A549 (cell line): ENCODE results near the gene ADGRD1. TPM values are rescaled to one million over a fixed set of nuclear protein-coding genes. Genes with fewer than 3 reads are reported as not detected.

Source experiments
- ATAC-seq, 2 experiments: fragments of 200-7000 bp in 1 of 2; fragments of >200 bp in 1 of 2; cut with Nextera tagmentation in 1 of 2; cut with Tn5 transposase in 1 of 2; 3 replicates each; pipeline versions ENCODE4 v1.8.0 to v1.9.1; 2018 to 2020; ENCODE audit warnings: mild to moderate bottlenecking in 1 of 2, moderate library complexity in 1 of 2
- CTCF ChIA-PET: fragments of 300-600 bp; sonication (Branson Sonifier 250); formaldehyde crosslinking; extraction: SDS; loops from one replicate; lab custom pipeline; 2021; ENCODE audit warnings: antibody characterized with exemption, inconsistent platforms; lab: Yijun Ruan, JAX
- POLR2A ChIA-PET: fragments of 350-600 bp; formaldehyde crosslinking; extraction: SDS; loops from one replicate; lab custom pipeline; 2021; ENCODE audit warnings: antibody characterized with exemption, inconsistent platforms; lab: Yijun Ruan, JAX
- DNase-seq, 2 experiments: peaks; one replicate each; pipeline versions ENCODE4 v3.0.0 to v3.0.0-alpha.2; 2011 to 2016; ENCODE audit warnings: low read depth in 1 of 2, low spot score in 1 of 2
- FAIRE-seq: peaks from 2 replicates; lab custom pipeline; 2011; peaks lifted over from hg19 to GRCh38; lab: Jason Lieb, UNC
- H3K27ac ChIP-seq, 2 experiments: fragments of >200 bp; sonication (Bioruptor Twin); formaldehyde crosslinking; 3 replicates each; pipeline ENCODE4 v1.5.1; 2016 to 2017
- H3K4me1 ChIP-seq: fragments of >200 bp; sonication (Bioruptor Twin); formaldehyde crosslinking; 3 replicates; pipeline ENCODE4 v1.6.1; 2016
- H3K4me2 ChIP-seq: fragments of >200 bp; sonication (Bioruptor Twin); formaldehyde crosslinking; 3 replicates; pipeline ENCODE4 v1.6.1; 2016
- H3K4me3 ChIP-seq: fragments of >200 bp; sonication (Bioruptor Twin); formaldehyde crosslinking; 3 replicates; pipeline ENCODE4 v1.5.1; 2016
- H3K9me3 ChIP-seq: fragments of >200 bp; sonication (Bioruptor Twin); formaldehyde crosslinking; 3 replicates; pipeline ENCODE4 v1.6.1; 2016
- BCL3 ChIP-seq: fragments of >200 bp; sonication (Bioruptor Twin); formaldehyde crosslinking; IDR thresholded peaks from 3 replicates; pipeline ENCODE4 v1.6.1; 2016
- E2F6 ChIP-seq: IDR thresholded peaks from 2 replicates; pipeline ENCODE4 v1.6.1; 2012; ENCODE audit warnings: low read depth, borderline replicate concordance
- EP300 ChIP-seq, 2 experiments: fragments of >200 bp; sonication (Bioruptor Twin); formaldehyde crosslinking; IDR thresholded peaks; 2 replicates in 1 of 2; 3 replicates in 1 of 2; pipeline ENCODE4 v1.6.1; 2016 to 2017
- FOSL2 ChIP-seq, 2 experiments: fragments of 450-650 bp in 1 of 2; fragments of >200 bp in 1 of 2; sonication (Bioruptor Twin) in 1 of 2; formaldehyde crosslinking; IDR thresholded peaks; 2 replicates each; pipeline versions ENCODE4 v1.5.0 to v1.6.1; 2016 to 2020; ENCODE audit warnings: mild to moderate bottlenecking in 1 of 2, moderate library complexity in 1 of 2
- HDAC2 ChIP-seq: fragments of 200-600 bp; sonication (generic); IDR thresholded peaks from 2 replicates; pipeline ENCODE4 v1.6.1; 2016
- HEYL ChIP-seq: fragments of 250-450 bp; sonication (Bioruptor Pico); IDR thresholded peaks from 2 replicates; pipeline ENCODE4 v1.8.0; 2021; ENCODE audit warnings: mild to moderate bottlenecking, moderate library complexity
- HOXA7 ChIP-seq: fragments of 250-450 bp; sonication (Bioruptor Pico); IDR thresholded peaks from 2 replicates; pipeline ENCODE4 v1.5.0; 2020; ENCODE audit warnings: mild to moderate bottlenecking, moderate library complexity
- MAFK ChIP-seq: fragments of 450-650 bp; IDR thresholded peaks from 2 replicates; pipeline ENCODE4 v1.6.1; 2014; ENCODE audit not compliant: partially characterized antibody
- MYC ChIP-seq: IDR thresholded peaks from 2 replicates; pipeline ENCODE4 v1.6.1; 2012; ENCODE audit warnings: mild to moderate bottlenecking, inconsistent platforms, low read length, improper control_type of control experiment, borderline replicate concordance
- NFE2L2 ChIP-seq: fragments of 150-350 bp; conservative IDR thresholded peaks from 2 replicates; pipeline ENCODE4 v1.6.1; 2014; ENCODE audit warnings: low read length
- NPAS2 ChIP-seq: fragments of 250-450 bp; sonication (Bioruptor Pico); IDR thresholded peaks from 2 replicates; pipeline ENCODE4 v1.8.0; 2022; ENCODE audit warnings: mild to moderate bottlenecking, moderate library complexity, borderline replicate concordance
- POLR2A ChIP-seq: IDR thresholded peaks from 2 replicates; pipeline ENCODE4 v1.6.1; 2012; ENCODE audit warnings: mild to moderate bottlenecking, low read length
- SMC3 ChIP-seq: fragments of >200 bp; sonication (Bioruptor Twin); formaldehyde crosslinking; IDR thresholded peaks from 3 replicates; pipeline ENCODE4 v1.6.1; 2018; ENCODE audit warnings: inconsistent platforms
- USF2 ChIP-seq: fragments of 450-650 bp; IDR thresholded peaks from 2 replicates; pipeline ENCODE4 v1.6.1; 2014; ENCODE audit warnings: antibody characterized with exemption
- ZC3H11A ChIP-seq: fragments of 450-650 bp; IDR thresholded peaks from 2 replicates; pipeline ENCODE4 v1.6.1; 2014; ENCODE audit warnings: antibody characterized with exemption, mild to moderate bottlenecking
- ZFP36 ChIP-seq: fragments of 450-650 bp; IDR thresholded peaks from 2 replicates; pipeline ENCODE4 v1.6.1; 2014; ENCODE audit warnings: borderline replicate concordance; ENCODE audit not compliant: partially characterized antibody
- WGBS: methylation state at CpG from one replicate; pipeline ENCODE4 v1.1.6; 2017; ENCODE audit errors: missing lambda C conversion rate; 5-methylcytosine and 5-hydroxymethylcytosine counted together
- polyA plus RNA-seq, 4 experiments: library from polyadenylated mRNA; depleted of rRNA in 3 of 4; stranded (reverse); fragments of >200 nt; fragmentation: RNase III in 1 of 4; extraction: RNeasy Plus Mini Kit Qiagen cat#74134 plus additional on column Dnase treatment in 1 of 4; gene quantifications; 2 replicates in 3 of 4; 3 replicates in 1 of 4; pipeline ENCODE4 v1.2.3, GENCODE V29; 2011 to 2017
- TF ChIP-seq, protein P1 (sequence below): fragments of 250-450 bp; sonication (Bioruptor Pico); IDR thresholded peaks from 2 replicates; pipeline ENCODE4 v1.5.0; 2020; ENCODE audit warnings: low read depth, mild to moderate bottlenecking, moderate library complexity
- TF ChIP-seq, protein P2 (sequence below): fragments of 200-600 bp; sonication (generic); IDR thresholded peaks from 2 replicates; pipeline ENCODE4 v1.6.1; 2016; ENCODE audit warnings: antibody characterized with exemption, mild to moderate bottlenecking, moderate library complexity

Gene ADGRD1
- polyA plus RNA-seq, 2 of the 4 experiments (the other 2 are of a cell fraction): 0.36 to 1.5 TPM

DNA sequence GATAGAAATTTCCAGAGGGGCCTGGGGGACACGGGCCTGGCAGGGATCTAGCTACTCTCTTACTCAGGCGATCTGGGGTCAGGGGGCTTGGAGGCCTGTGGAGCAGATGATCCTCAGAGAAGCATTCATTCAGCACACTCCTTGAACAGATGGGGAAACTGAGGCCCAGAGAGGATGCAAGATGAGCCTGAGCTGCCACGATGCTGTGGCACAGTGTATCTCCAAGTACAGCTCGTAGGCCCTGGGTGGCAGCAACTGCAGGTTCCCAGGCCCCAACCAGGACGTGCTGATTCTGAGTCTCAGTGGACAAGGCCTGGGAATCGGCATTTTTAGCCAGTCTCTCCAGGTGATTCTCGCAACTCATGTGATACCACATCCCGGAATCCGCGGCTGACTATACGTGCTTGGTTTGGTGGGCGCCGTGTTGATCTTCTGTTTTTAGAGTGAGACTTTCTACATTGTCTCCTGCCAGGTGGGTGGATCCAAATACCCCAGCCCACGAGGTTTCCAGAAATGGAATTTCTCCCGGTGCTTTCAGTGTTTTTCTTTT is 22.5 kb downstream of the ADGRD1 start (continued):
- TF ChIP-seq MAFK: no peak
- TF ChIP-seq, all 56 proteins: peak for 0

DNA sequence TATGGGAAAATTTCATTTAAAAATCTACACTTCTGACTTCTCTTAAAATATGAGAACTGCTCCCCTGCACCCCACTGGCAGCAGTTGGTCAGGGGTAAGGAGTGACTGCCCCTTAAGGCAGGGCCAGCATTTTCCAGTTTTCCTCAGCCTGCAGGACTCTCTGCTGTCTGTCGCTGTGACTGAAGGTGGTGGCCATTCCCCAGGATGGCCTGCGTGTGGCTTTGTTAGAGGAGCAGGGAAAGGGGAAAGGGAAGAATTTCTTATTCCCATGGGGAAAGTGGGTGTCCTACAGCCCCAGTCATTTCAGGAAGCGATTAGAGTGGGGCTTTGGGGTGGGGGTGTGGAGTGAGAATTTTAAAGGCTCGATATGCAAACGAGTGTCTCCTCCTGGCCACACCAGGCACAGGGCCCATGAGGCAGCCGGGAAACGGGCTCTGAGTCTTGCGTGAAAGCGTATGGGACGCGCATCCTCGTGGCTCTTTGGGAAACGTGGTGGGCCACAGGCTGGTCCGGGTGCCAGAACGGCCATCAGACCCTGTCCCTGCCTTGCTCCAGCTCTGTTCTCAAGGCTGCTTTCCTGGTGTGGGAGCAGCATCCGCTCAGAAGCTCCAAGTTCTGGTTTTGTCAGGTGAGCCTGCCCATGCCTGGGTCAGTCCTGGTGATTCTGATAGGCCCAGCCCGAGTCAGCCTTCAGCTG is 23.5 kb downstream of the ADGRD1 start:
- DNase-seq: no peak
- CTCF ChIA-PET: interaction anchor here (0.5 to 1.2 kb wide), 2 partner anchors 10 to 13 kb away, joined by 4 to 5 read pairs; no protein-coding TSS in a partner anchor
- no peak overlapping the region for H3K27ac ChIP-seq
- H3K9me3 ChIP-seq: no peaks in the 10 kb centered on the region
- no peak for FAIRE-seq
- TF ChIP-seq POLR2A (no peak), HDAC2 (no peak), ZFP36 (no peak), BCL3 (no peak), E2F6 (no peak), HEYL (CRISPR knock-in tag) (no peak), EP300 (IDR thresholded peaks at IDR 0.05) (no peak), MYC (no peak), SMC3 (no peak), NFE2L2 (no peak), FOSL2 (IDR thresholded peaks at IDR 0.05) (no peak), FOSL2 (CRISPR knock-in tag; IDR thresholded peaks at IDR 0.05) (no peak), NPAS2 (no peak), USF2 (no peak), ZC3H11A (no peak), HOXA7 (CRISPR knock-in tag) (no peak)
- TF ChIP-seq, protein P1, sequence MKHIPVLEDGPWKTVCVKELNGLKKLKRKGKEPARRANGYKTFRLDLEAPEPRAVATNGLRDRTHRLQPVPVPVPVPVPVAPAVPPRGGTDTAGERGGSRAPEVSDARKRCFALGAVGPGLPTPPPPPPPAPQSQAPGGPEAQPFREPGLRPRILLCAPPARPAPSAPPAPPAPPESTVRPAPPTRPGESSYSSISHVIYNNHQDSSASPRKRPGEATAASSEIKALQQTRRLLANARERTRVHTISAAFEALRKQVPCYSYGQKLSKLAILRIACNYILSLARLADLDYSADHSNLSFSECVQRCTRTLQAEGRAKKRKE: no peak
- TF ChIP-seq, protein P2, sequence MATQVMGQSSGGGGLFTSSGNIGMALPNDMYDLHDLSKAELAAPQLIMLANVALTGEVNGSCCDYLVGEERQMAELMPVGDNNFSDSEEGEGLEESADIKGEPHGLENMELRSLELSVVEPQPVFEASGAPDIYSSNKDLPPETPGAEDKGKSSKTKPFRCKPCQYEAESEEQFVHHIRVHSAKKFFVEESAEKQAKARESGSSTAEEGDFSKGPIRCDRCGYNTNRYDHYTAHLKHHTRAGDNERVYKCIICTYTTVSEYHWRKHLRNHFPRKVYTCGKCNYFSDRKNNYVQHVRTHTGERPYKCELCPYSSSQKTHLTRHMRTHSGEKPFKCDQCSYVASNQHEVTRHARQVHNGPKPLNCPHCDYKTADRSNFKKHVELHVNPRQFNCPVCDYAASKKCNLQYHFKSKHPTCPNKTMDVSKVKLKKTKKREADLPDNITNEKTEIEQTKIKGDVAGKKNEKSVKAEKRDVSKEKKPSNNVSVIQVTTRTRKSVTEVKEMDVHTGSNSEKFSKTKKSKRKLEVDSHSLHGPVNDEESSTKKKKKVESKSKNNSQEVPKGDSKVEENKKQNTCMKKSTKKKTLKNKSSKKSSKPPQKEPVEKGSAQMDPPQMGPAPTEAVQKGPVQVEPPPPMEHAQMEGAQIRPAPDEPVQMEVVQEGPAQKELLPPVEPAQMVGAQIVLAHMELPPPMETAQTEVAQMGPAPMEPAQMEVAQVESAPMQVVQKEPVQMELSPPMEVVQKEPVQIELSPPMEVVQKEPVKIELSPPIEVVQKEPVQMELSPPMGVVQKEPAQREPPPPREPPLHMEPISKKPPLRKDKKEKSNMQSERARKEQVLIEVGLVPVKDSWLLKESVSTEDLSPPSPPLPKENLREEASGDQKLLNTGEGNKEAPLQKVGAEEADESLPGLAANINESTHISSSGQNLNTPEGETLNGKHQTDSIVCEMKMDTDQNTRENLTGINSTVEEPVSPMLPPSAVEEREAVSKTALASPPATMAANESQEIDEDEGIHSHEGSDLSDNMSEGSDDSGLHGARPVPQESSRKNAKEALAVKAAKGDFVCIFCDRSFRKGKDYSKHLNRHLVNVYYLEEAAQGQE: no peak
- TF ChIP-seq, all 56 proteins: peak for 0
- WGBS: 72% methylated on average over 17 of the region's 17 CpGs
- no peak overlapping the region for H3K4me2 ChIP-seq
- ATAC-seq: no peak; a peak in 1 of 6 replicates
- no peak overlapping the region for H3K4me3 ChIP-seq
- H3K4me1 ChIP-seq: no peaks in the 10 kb centered on the region
- POLR2A ChIA-PET: no interaction called here
